ENCODE measurements around the gene TTBK2.

Gene TTBK2

GRCh38 chr15:42705336-42705735, 215.2 kb downstream of the TTBK2 start:
- Histone ChIP-seq H3K4me3 (ENCODE audit: low read length in 2 of 2) (no peak overlapping the region), H3K27ac (ENCODE audit: low read depth in 2 of 2, low read length in 2 of 2) (no peak overlapping the region), H3K27me3 (ENCODE audit: control insufficient read depth in 2 of 2, insufficient read depth in 2 of 2, low read length in 2 of 2) (no peaks in the 10 kb centered on the region), H3K36me3 (ENCODE audit: control insufficient read depth in 2 of 2, insufficient read depth in 2 of 2, low read length in 2 of 2) (no peaks in the 10 kb centered on the region), H3K9ac (ENCODE audit: low read depth in 1 of 2, low read length in 2 of 2) (no peak overlapping the region), H3K4me1 (ENCODE audit: control insufficient read depth in 2 of 2, insufficient read depth in 2 of 2, low read length in 2 of 2) (no peaks in the 10 kb centered on the region), H3K9me3 (ENCODE audit: control insufficient read depth in 2 of 2, low read length in 2 of 2) (no peaks in the 10 kb centered on the region)

- Histone ChIP-seq H3K4me1 (ENCODE audit: control insufficient read depth in 2 of 2, insufficient read depth in 2 of 2, low read length in 2 of 2) (no peaks in the 10 kb centered on the region), H3K9me3 (ENCODE audit: control insufficient read depth in 2 of 2, low read length in 2 of 2) (no peaks in the 10 kb centered on the region), H3K27me3 (ENCODE audit: control insufficient read depth in 2 of 2, insufficient read depth in 2 of 2, low read length in 2 of 2) (no peaks in the 10 kb centered on the region), H3K9ac (ENCODE audit: low read depth in 1 of 2, low read length in 2 of 2) (no peak overlapping the region), H3K36me3 (ENCODE audit: control insufficient read depth in 2 of 2, insufficient read depth in 2 of 2, low read length in 2 of 2) (no peaks in the 10 kb centered on the region), H3K4me3 (ENCODE audit: low read length in 2 of 2) (no peak overlapping the region), H3K27ac (ENCODE audit: low read depth in 2 of 2, low read length in 2 of 2) (no peak overlapping the region)
These were observed 216.1 kb downstream of the TTBK2 start for GRCh38 chr15:42704492-42704926.

GRCh38 chr15:42696626-42697025, 224.0 kb downstream of the TTBK2 start:
- Histone ChIP-seq H3K36me3 (ENCODE audit: control insufficient read depth in 2 of 2, insufficient read depth in 2 of 2, low read length in 2 of 2) (peaks cover 0 to 2% of the 10 kb centered on the region in 2 donors), H3K9ac (ENCODE audit: low read depth in 1 of 2, low read length in 2 of 2) (no peak overlapping the region), H3K9me3 (ENCODE audit: control insufficient read depth in 2 of 2, low read length in 2 of 2) (no peaks in the 10 kb centered on the region), H3K27me3 (ENCODE audit: control insufficient read depth in 2 of 2, insufficient read depth in 2 of 2, low read length in 2 of 2) (no peaks in the 10 kb centered on the region), H3K27ac (ENCODE audit: low read depth in 2 of 2, low read length in 2 of 2) (no peak overlapping the region), H3K4me1 (ENCODE audit: control insufficient read depth in 2 of 2, insufficient read depth in 2 of 2, low read length in 2 of 2) (no peaks in the 10 kb centered on the region), H3K4me3 (ENCODE audit: low read length in 2 of 2) (no peak overlapping the region)

- Histone ChIP-seq H3K27ac (ENCODE audit: low read depth in 2 of 2, low read length in 2 of 2) (no peak overlapping the region), H3K9ac (ENCODE audit: low read depth in 1 of 2, low read length in 2 of 2) (no peak overlapping the region), H3K27me3 (ENCODE audit: control insufficient read depth in 2 of 2, insufficient read depth in 2 of 2, low read length in 2 of 2) (no peaks in the 10 kb centered on the region), H3K9me3 (ENCODE audit: control insufficient read depth in 2 of 2, low read length in 2 of 2) (no peaks in the 10 kb centered on the region), H3K36me3 (ENCODE audit: control insufficient read depth in 2 of 2, insufficient read depth in 2 of 2, low read length in 2 of 2) (peaks cover 0 to 2% of the 10 kb centered on the region in 2 donors), H3K4me1 (ENCODE audit: control insufficient read depth in 2 of 2, insufficient read depth in 2 of 2, low read length in 2 of 2) (no peaks in the 10 kb centered on the region), H3K4me3 (ENCODE audit: low read length in 2 of 2) (no peak overlapping the region)
These were observed 225.0 kb downstream of the TTBK2 start for GRCh38 chr15:42695527-42696071.

GRCh38 chr15:42694398-42694797, 226.2 kb downstream of the TTBK2 start:
- peaks cover 0 to 4% of the 10 kb centered on the region in 2 donors for H3K36me3 ChIP-seq (ENCODE audit: control insufficient read depth in 2 of 2, insufficient read depth in 2 of 2, low read length in 2 of 2)
- H3K4me3 ChIP-seq (ENCODE audit: low read length in 2 of 2) = no peak overlapping the region
- no peaks in the 10 kb centered on the region for H3K4me1 ChIP-seq (ENCODE audit: control insufficient read depth in 2 of 2, insufficient read depth in 2 of 2, low read length in 2 of 2)
- H3K9me3 ChIP-seq (ENCODE audit: control insufficient read depth in 2 of 2, low read length in 2 of 2) = no peaks in the 10 kb centered on the region
- H3K27me3 ChIP-seq (ENCODE audit: control insufficient read depth in 2 of 2, insufficient read depth in 2 of 2, low read length in 2 of 2) = no peaks in the 10 kb centered on the region
- H3K27ac ChIP-seq (ENCODE audit: low read depth in 2 of 2, low read length in 2 of 2) = no peak overlapping the region
- H3K9ac ChIP-seq (ENCODE audit: low read depth in 1 of 2, low read length in 2 of 2) = no peak overlapping the region

GRCh38 chr15:42693942-42694341, 226.6 kb downstream of the TTBK2 start:
- Histone ChIP-seq H3K36me3 (ENCODE audit: control insufficient read depth in 2 of 2, insufficient read depth in 2 of 2, low read length in 2 of 2) (peaks cover 3 to 4% of the 10 kb centered on the region in 2 donors), H3K9me3 (ENCODE audit: control insufficient read depth in 2 of 2, low read length in 2 of 2) (no peaks in the 10 kb centered on the region), H3K4me3 (ENCODE audit: low read length in 2 of 2) (no peak overlapping the region), H3K9ac (ENCODE audit: low read depth in 1 of 2, low read length in 2 of 2) (no peak overlapping the region), H3K27me3 (ENCODE audit: control insufficient read depth in 2 of 2, insufficient read depth in 2 of 2, low read length in 2 of 2) (no peaks in the 10 kb centered on the region), H3K4me1 (ENCODE audit: control insufficient read depth in 2 of 2, insufficient read depth in 2 of 2, low read length in 2 of 2) (no peaks in the 10 kb centered on the region), H3K27ac (ENCODE audit: low read depth in 2 of 2, low read length in 2 of 2) (no peak overlapping the region)

- Histone ChIP-seq H3K9ac (ENCODE audit: low read depth in 1 of 2, low read length in 2 of 2) (no peak overlapping the region), H3K4me1 (ENCODE audit: control insufficient read depth in 2 of 2, insufficient read depth in 2 of 2, low read length in 2 of 2) (no peaks in the 10 kb centered on the region), H3K4me3 (ENCODE audit: low read length in 2 of 2) (no peak overlapping the region), H3K27ac (ENCODE audit: low read depth in 2 of 2, low read length in 2 of 2) (no peak overlapping the region), H3K9me3 (ENCODE audit: control insufficient read depth in 2 of 2, low read length in 2 of 2) (no peaks in the 10 kb centered on the region), H3K27me3 (ENCODE audit: control insufficient read depth in 2 of 2, insufficient read depth in 2 of 2, low read length in 2 of 2) (no peaks in the 10 kb centered on the region), H3K36me3 (ENCODE audit: control insufficient read depth in 2 of 2, insufficient read depth in 2 of 2, low read length in 2 of 2) (peaks cover 4 to 5% of the 10 kb centered on the region in 2 donors)
These were observed 227.1 kb downstream of the TTBK2 start for GRCh38 chr15:42693496-42693895.

- Histone ChIP-seq H3K9me3 (ENCODE audit: control insufficient read depth in 2 of 2, low read length in 2 of 2) (no peaks in the 10 kb centered on the region), H3K4me1 (ENCODE audit: control insufficient read depth in 2 of 2, insufficient read depth in 2 of 2, low read length in 2 of 2) (no peaks in the 10 kb centered on the region), H3K4me3 (ENCODE audit: low read length in 2 of 2) (no peak overlapping the region), H3K27me3 (ENCODE audit: control insufficient read depth in 2 of 2, insufficient read depth in 2 of 2, low read length in 2 of 2) (no peaks in the 10 kb centered on the region), H3K27ac (ENCODE audit: low read depth in 2 of 2, low read length in 2 of 2) (no peak overlapping the region), H3K9ac (ENCODE audit: low read depth in 1 of 2, low read length in 2 of 2) (no peak overlapping the region), H3K36me3 (ENCODE audit: control insufficient read depth in 2 of 2, insufficient read depth in 2 of 2, low read length in 2 of 2) (peaks cover 4 to 5% of the 10 kb centered on the region in 2 donors)
These were observed 227.6 kb downstream of the TTBK2 start for GRCh38 chr15:42692997-42693396.

GRCh38 chr15:42692536-42692935, 228.0 kb downstream of the TTBK2 start:
- Histone ChIP-seq H3K36me3 (ENCODE audit: control insufficient read depth in 2 of 2, insufficient read depth in 2 of 2, low read length in 2 of 2) (peaks cover 4 to 5% of the 10 kb centered on the region in 2 donors), H3K9ac (ENCODE audit: low read depth in 1 of 2, low read length in 2 of 2) (no peak overlapping the region), H3K27ac (ENCODE audit: low read depth in 2 of 2, low read length in 2 of 2) (no peak overlapping the region), H3K9me3 (ENCODE audit: control insufficient read depth in 2 of 2, low read length in 2 of 2) (no peaks in the 10 kb centered on the region), H3K27me3 (ENCODE audit: control insufficient read depth in 2 of 2, insufficient read depth in 2 of 2, low read length in 2 of 2) (no peaks in the 10 kb centered on the region), H3K4me3 (ENCODE audit: low read length in 2 of 2) (no peak overlapping the region), H3K4me1 (ENCODE audit: control insufficient read depth in 2 of 2, insufficient read depth in 2 of 2, low read length in 2 of 2) (no peaks in the 10 kb centered on the region)

- H3K36me3 ChIP-seq (ENCODE audit: control insufficient read depth in 2 of 2, insufficient read depth in 2 of 2, low read length in 2 of 2) = peaks cover 5 to 7% of the 10 kb centered on the region in 2 donors
These were observed 228.8 kb downstream of the TTBK2 start for GRCh38 chr15:42691770-42692169.

GRCh38 chr15:42691308-42691707, 229.3 kb downstream of the TTBK2 start:
- no peak overlapping the region for H3K9ac ChIP-seq (ENCODE audit: low read depth in 1 of 2, low read length in 2 of 2)
- no peaks in the 10 kb centered on the region for H3K4me1 ChIP-seq (ENCODE audit: control insufficient read depth in 2 of 2, insufficient read depth in 2 of 2, low read length in 2 of 2)
- no peak overlapping the region for H3K4me3 ChIP-seq (ENCODE audit: low read length in 2 of 2)
- no peak overlapping the region for H3K27ac ChIP-seq (ENCODE audit: low read depth in 2 of 2, low read length in 2 of 2)
- peaks cover 7 to 8% of the 10 kb centered on the region in 2 donors for H3K36me3 ChIP-seq (ENCODE audit: control insufficient read depth in 2 of 2, insufficient read depth in 2 of 2, low read length in 2 of 2)
- H3K9me3 ChIP-seq (ENCODE audit: control insufficient read depth in 2 of 2, low read length in 2 of 2) = no peaks in the 10 kb centered on the region
- H3K27me3 ChIP-seq (ENCODE audit: control insufficient read depth in 2 of 2, insufficient read depth in 2 of 2, low read length in 2 of 2) = no peaks in the 10 kb centered on the region

More at GRCh38 chr15:42691770-42692169, 228.8 kb downstream of the TTBK2 start:
- Histone ChIP-seq H3K4me1 (ENCODE audit: control insufficient read depth in 2 of 2, insufficient read depth in 2 of 2, low read length in 2 of 2) (no peaks in the 10 kb centered on the region), H3K4me3 (ENCODE audit: low read length in 2 of 2) (no peak overlapping the region), H3K27me3 (ENCODE audit: control insufficient read depth in 2 of 2, insufficient read depth in 2 of 2, low read length in 2 of 2) (no peaks in the 10 kb centered on the region), H3K27ac (ENCODE audit: low read depth in 2 of 2, low read length in 2 of 2) (no peak overlapping the region), H3K9me3 (ENCODE audit: control insufficient read depth in 2 of 2, low read length in 2 of 2) (no peaks in the 10 kb centered on the region), H3K9ac (ENCODE audit: low read depth in 1 of 2, low read length in 2 of 2) (no peak overlapping the region)
